ENCODE results near the gene TELO2.

- TF ChIP-seq EZH2 (IDR thresholded peaks at IDR 0.05; ENCODE audit: low read length, missing control alignments), result no peak
- no peak for TF ChIP-seq CTCF (conservative IDR thresholded peaks at IDR 0.05 in 1 of 2, IDR thresholded peaks at IDR 0.05 in 1 of 2; ENCODE audit: low read depth in 1 of 2, low read length in 2 of 2)
These were observed 17.1 kb downstream of the TELO2 start for GRCh38 chr16:1510272-1510671.
